Panc1 (cell line): Measurements from ENCODE around the gene SPECC1. TPM values are rescaled to one million over a fixed set of nuclear protein-coding genes. Genes with fewer than 3 reads are reported as not detected.
"Not testable (repeated sequence)": the region's sequence is repeated elsewhere in the genome, so short reads cannot be mapped to it uniquely, and the experiment has no call there.

Experiments used
- ATAC-seq: fragments of 200-7000 bp; cut with Tn5 transposase; 2 replicates; pipeline ENCODE4 v1.9.1; 2020; ENCODE audit warnings: mild to moderate bottlenecking, moderate library complexity
- BruUV-seq: library from RNA; stranded (reverse); fragments of 400-500 nt; replicated peaks from 2 replicates; lab custom pipeline; 2021; lab: Mats Ljungman, UMichigan
- CTCF ChIA-PET: fragments of 300-600 bp; sonication (Branson Sonifier 250); formaldehyde crosslinking; loops from one replicate; lab custom pipeline; 2022; ENCODE audit warnings: antibody characterized with exemption; lab: Charles Lee
- POLR2A ChIA-PET: fragments of 300-600 bp; sonication (Branson Sonifier 250); formaldehyde crosslinking; loops from one replicate; lab custom pipeline; 2022; ENCODE audit warnings: antibody characterized with exemption; lab: Charles Lee
- DNase-seq: peaks from one replicate; pipeline ENCODE4 v3.0.0-alpha.2; 2010; ENCODE audit warnings: low read depth, low spot score
- H3K27ac ChIP-seq: 2 replicates; pipeline ENCODE4 v1.5.1; 2011; ENCODE audit warnings: mild to moderate bottlenecking, low read length, inconsistent platforms
- H3K27me3 ChIP-seq: fragments of 200-500 bp; sonication (Bioruptor generic); 2 replicates; pipeline ENCODE4 v1.6.0; 2014; ENCODE audit warnings: low read length, inconsistent platforms; ENCODE audit not compliant: control insufficient read depth, insufficient read depth
- H3K36me3 ChIP-seq: fragments of 200-500 bp; sonication (Bioruptor generic); 2 replicates; pipeline ENCODE4 v1.5.1; 2014; ENCODE audit warnings: inconsistent platforms, mild to moderate bottlenecking, low read length, moderate library complexity; ENCODE audit not compliant: control insufficient read depth, insufficient read depth
- H3K4me1 ChIP-seq: 2 replicates; pipeline ENCODE4 v1.5.1; 2011; ENCODE audit warnings: inconsistent platforms, mild to moderate bottlenecking, low read length, moderate library complexity; ENCODE audit not compliant: control insufficient read depth, insufficient read depth
- H3K4me3 ChIP-seq, 2 experiments: 2 replicates each; pipeline ENCODE4 v1.5.1; 2011 to 2012; ENCODE audit warnings: low read depth in 2 of 2, low read length in 2 of 2, mild to moderate bottlenecking in 2 of 2, inconsistent platforms in 1 of 2, moderate library complexity in 1 of 2
- H3K9me3 ChIP-seq: fragments of 200-500 bp; sonication (Bioruptor generic); 2 replicates; pipeline ENCODE4 v1.5.1; 2014; ENCODE audit warnings: low read depth, mild to moderate bottlenecking, inconsistent platforms, low read length, moderate library complexity; ENCODE audit not compliant: control insufficient read depth, insufficient read depth
- POLR2AphosphoS5 ChIP-seq: IDR thresholded peaks from 2 replicates; pipeline ENCODE4 v1.6.1; 2012; ENCODE audit warnings: mild to moderate bottlenecking, low read depth, low read length, moderate library complexity
- SIN3A ChIP-seq: IDR thresholded peaks from 2 replicates; pipeline ENCODE4 v1.6.1; 2012; ENCODE audit warnings: low read depth, mild to moderate bottlenecking, low read length, moderate library complexity, borderline replicate concordance; ENCODE audit not compliant: insufficient read depth
- TCF7L2 ChIP-seq: IDR thresholded peaks from 2 replicates; pipeline ENCODE4 v1.6.1; 2011; ENCODE audit warnings: mild to moderate bottlenecking, low read depth, low read length, inconsistent platforms
- in situ Hi-C: cut with HindIII; loops from 2 replicates; pipeline ENCODE4 v1.10.0; 2016; ENCODE audit warnings: low sequenced_read_pairs, low pct_unique_long_range_greater_than_20kb
- intact Hi-C: fragments of 100-400 bp; cut with micrococcal nuclease; formaldehyde crosslinking; loops from one replicate; pipeline ENCODE4 v1.10.0; 2022; ENCODE audit not compliant: unreplicated experiment
- total RNA-seq: library from RNA; stranded (reverse); gene quantifications from one replicate; pipeline ENCODE4 v1.2.1, GENCODE V29; 2021; ENCODE audit not compliant: unreplicated experiment
- TF ChIP-seq, protein P1 (sequence below), 2 experiments: IDR thresholded peaks; 2 replicates each; pipeline ENCODE4 v1.6.1; 2011 to 2012; ENCODE audit warnings: low read depth in 2 of 2, control low read depth in 1 of 2, low read length in 1 of 2, mild to moderate bottlenecking in 1 of 2, moderate library complexity in 1 of 2; ENCODE audit not compliant: insufficient read depth in 1 of 2
- TF ChIP-seq, protein P2 (sequence below): fragments of 450-650 bp; IDR thresholded peaks from 2 replicates; pipeline ENCODE4 v1.5.1; 2017; ENCODE audit warnings: mild to moderate bottlenecking

Gene SPECC1
- total RNA-seq, 1 experiment from 2014 or later: 80.8 TPM

- H3K27ac ChIP-seq: no peak overlapping the region
- no peak for DNase-seq
- TF ChIP-seq, protein P1, sequence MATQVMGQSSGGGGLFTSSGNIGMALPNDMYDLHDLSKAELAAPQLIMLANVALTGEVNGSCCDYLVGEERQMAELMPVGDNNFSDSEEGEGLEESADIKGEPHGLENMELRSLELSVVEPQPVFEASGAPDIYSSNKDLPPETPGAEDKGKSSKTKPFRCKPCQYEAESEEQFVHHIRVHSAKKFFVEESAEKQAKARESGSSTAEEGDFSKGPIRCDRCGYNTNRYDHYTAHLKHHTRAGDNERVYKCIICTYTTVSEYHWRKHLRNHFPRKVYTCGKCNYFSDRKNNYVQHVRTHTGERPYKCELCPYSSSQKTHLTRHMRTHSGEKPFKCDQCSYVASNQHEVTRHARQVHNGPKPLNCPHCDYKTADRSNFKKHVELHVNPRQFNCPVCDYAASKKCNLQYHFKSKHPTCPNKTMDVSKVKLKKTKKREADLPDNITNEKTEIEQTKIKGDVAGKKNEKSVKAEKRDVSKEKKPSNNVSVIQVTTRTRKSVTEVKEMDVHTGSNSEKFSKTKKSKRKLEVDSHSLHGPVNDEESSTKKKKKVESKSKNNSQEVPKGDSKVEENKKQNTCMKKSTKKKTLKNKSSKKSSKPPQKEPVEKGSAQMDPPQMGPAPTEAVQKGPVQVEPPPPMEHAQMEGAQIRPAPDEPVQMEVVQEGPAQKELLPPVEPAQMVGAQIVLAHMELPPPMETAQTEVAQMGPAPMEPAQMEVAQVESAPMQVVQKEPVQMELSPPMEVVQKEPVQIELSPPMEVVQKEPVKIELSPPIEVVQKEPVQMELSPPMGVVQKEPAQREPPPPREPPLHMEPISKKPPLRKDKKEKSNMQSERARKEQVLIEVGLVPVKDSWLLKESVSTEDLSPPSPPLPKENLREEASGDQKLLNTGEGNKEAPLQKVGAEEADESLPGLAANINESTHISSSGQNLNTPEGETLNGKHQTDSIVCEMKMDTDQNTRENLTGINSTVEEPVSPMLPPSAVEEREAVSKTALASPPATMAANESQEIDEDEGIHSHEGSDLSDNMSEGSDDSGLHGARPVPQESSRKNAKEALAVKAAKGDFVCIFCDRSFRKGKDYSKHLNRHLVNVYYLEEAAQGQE (IDR thresholded peaks at IDR 0.05; ENCODE audit: insufficient read depth in 1 of 2, low read depth in 2 of 2, low read length in 1 of 2): no peak
- TF ChIP-seq, protein P2, sequence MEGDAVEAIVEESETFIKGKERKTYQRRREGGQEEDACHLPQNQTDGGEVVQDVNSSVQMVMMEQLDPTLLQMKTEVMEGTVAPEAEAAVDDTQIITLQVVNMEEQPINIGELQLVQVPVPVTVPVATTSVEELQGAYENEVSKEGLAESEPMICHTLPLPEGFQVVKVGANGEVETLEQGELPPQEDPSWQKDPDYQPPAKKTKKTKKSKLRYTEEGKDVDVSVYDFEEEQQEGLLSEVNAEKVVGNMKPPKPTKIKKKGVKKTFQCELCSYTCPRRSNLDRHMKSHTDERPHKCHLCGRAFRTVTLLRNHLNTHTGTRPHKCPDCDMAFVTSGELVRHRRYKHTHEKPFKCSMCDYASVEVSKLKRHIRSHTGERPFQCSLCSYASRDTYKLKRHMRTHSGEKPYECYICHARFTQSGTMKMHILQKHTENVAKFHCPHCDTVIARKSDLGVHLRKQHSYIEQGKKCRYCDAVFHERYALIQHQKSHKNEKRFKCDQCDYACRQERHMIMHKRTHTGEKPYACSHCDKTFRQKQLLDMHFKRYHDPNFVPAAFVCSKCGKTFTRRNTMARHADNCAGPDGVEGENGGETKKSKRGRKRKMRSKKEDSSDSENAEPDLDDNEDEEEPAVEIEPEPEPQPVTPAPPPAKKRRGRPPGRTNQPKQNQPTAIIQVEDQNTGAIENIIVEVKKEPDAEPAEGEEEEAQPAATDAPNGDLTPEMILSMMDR: 0 out of 2 replicates have a peak, but pooled peaks have one; percentile 6
- no peak for TF ChIP-seq POLR2AphosphoS5
- no peak for TF ChIP-seq SIN3A
- no peak for TF ChIP-seq TCF7L2
- peaks cover 4% of the 10 kb centered on the region; the same call in 1 of the 2 replicates for H3K36me3 ChIP-seq
- H3K4me3 ChIP-seq: no peak overlapping the region
- ATAC-seq: no peak; the same call in 1 of the 2 replicates
- in situ Hi-C loops (no loop called here), intact Hi-C loops (loop anchor here (2.0 to 5.0 kb wide), 2 partner anchors 47 to 233 kb away; no protein-coding TSS in a partner anchor)
- no TSS peak for BruUV-seq
- ChIA-PET CTCF (interaction anchor here (0.5 to 1.1 kb wide), 3 partner anchors 34 to 481 kb away, joined by 3 read pairs; no protein-coding TSS in a partner anchor), POLR2A (no interaction called here)
- H3K9me3 ChIP-seq: no peaks in the 10 kb centered on the region
- H3K4me1 ChIP-seq: peaks cover 7% of the 10 kb centered on the region
- no peaks in the 10 kb centered on the region for H3K27me3 ChIP-seq
Observed at GRCh38 chr17:20225162-20226115, 216.3 kb downstream of the SPECC1 start.

DNA sequence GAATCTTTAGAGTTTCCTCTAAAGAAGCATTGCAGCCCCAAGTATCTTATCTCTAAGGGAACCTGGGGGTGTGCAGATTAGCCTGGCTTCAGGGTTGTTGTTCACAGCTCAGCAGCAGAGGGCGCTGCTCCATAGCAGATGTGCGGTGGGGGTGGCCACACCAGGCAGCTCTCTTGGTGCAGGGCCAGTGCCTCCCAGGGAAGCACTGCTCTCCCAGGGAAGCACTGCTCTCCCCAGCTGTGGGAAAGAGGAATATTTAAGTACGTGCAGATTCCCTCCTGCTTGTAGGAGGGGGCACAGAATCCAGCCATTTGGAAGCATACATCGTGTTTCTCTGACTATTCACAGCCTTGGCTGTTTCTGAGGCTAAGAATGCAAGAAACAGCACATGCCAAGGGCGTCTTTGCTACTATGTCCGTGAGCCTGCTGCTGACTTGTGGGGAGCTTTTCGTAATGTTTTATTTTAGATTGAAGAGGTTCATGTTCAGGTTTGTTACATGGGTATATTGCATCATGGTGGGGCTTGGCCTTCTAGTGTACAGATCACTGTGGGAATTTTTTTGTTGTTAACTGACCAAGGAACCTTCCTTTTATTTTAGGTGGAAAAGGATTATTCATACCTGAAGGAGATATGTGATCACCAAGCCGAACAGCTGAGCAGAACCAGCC lies 217.8 kb downstream of the SPECC1 start:
- CTCF ChIA-PET: no interaction called here
- H3K27ac ChIP-seq: no peak overlapping the region
- DNase-seq: no peak
- peaks cover 4% of the 10 kb centered on the region; the same call in 1 of the 2 replicates for H3K36me3 ChIP-seq
- intact Hi-C loops: loop anchor here (2.0 to 5.0 kb wide), 2 partner anchors 46 to 235 kb away; no protein-coding TSS in a partner anchor
- peak; percentile 91 for ATAC-seq
- BruUV-seq: no TSS peak
- H3K27me3 ChIP-seq: no peaks in the 10 kb centered on the region
- no peaks in the 10 kb centered on the region for H3K9me3 ChIP-seq
- in situ Hi-C loops: no loop called here
- TF ChIP-seq POLR2AphosphoS5 (no peak), SIN3A (no peak), TCF7L2 (no peak)
- TF ChIP-seq, protein P2: peak; percentile 88
- TF ChIP-seq, protein P1 (IDR thresholded peaks at IDR 0.05; ENCODE audit: insufficient read depth in 1 of 2, low read depth in 2 of 2, low read length in 1 of 2): no peak
- peaks cover 7% of the 10 kb centered on the region for H3K4me1 ChIP-seq
- no peak overlapping the region for H3K4me3 ChIP-seq
- POLR2A ChIA-PET: no interaction called here

DNA sequence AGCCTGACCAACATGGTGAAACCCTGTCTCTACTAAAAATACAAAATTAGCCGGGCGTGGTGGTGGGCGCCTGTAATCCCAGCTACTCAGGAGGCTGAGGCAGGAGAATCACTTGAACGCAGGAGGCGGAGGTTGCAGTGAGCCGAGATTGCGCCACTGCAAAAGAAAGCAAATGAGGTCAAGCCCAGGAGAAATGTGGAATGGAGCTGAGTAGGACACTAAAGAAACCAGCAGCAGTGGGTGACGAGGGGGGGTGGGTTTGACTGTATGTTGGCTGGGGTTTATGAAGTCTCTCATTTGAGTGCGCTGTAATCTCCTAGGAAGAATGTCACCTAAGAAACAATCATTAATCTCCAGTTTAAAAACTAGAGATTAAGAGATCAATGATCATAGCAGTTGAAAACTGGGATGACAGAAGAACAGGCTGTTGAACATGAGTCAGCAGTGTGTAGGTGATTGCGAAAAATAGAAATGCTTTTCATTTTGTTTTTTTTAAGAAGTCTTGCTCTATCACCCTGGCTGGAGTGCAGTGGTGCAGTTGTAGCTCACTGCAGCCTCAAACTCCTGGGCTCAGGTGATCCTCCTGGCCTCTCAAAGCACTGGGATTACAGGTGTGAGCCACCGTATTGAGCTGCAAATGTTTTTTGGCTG lies 218.7 kb downstream of the SPECC1 start:
- ATAC-seq, H3K4me3 ChIP-seq, POLR2A ChIA-PET, in situ Hi-C loops, CTCF ChIA-PET, DNase-seq, H3K4me1 ChIP-seq, H3K9me3 ChIP-seq, H3K27ac ChIP-seq, H3K27me3 ChIP-seq, H3K36me3 ChIP-seq, BruUV-seq: not testable (repeated sequence)
- intact Hi-C loops: loop anchor here (2.0 to 5.0 kb wide), 2 partner anchors 45 to 236 kb away; no protein-coding TSS in a partner anchor
